Adrenal gland (tissue), 5 donors: ENCODE data around the gene CFAP58.

Source experiments
- POLR2A ChIP-seq, 2 donors: fragments of 450-650 bp; IDR thresholded peaks; one replicate each; pipeline ENCODE4 v1.6.1; 2017; ENCODE audit warnings: antibody characterized with exemption in 2 of 2, mild to moderate bottlenecking in 2 of 2, moderate library complexity in 1 of 2
- TF ChIP-seq, protein P1 (sequence below), 6 experiments: fragments of 450-650 bp in 4 of 6; fragments of 200-600 bp in 2 of 6; sonication (generic) in 1 of 6; IDR thresholded peaks; 1 replicate in 5 of 6; 2 replicates in 1 of 6; pipeline versions ENCODE4 v1.5.1 to v1.8.0; 2016 to 2021; ENCODE audit warnings: antibody characterized with exemption in 6 of 6, mild to moderate bottlenecking in 2 of 6, moderate library complexity in 1 of 6
- donor health status: DM: no; HTN: no; CAD: no.

- TF ChIP-seq, protein P1, sequence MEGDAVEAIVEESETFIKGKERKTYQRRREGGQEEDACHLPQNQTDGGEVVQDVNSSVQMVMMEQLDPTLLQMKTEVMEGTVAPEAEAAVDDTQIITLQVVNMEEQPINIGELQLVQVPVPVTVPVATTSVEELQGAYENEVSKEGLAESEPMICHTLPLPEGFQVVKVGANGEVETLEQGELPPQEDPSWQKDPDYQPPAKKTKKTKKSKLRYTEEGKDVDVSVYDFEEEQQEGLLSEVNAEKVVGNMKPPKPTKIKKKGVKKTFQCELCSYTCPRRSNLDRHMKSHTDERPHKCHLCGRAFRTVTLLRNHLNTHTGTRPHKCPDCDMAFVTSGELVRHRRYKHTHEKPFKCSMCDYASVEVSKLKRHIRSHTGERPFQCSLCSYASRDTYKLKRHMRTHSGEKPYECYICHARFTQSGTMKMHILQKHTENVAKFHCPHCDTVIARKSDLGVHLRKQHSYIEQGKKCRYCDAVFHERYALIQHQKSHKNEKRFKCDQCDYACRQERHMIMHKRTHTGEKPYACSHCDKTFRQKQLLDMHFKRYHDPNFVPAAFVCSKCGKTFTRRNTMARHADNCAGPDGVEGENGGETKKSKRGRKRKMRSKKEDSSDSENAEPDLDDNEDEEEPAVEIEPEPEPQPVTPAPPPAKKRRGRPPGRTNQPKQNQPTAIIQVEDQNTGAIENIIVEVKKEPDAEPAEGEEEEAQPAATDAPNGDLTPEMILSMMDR (IDR thresholded peaks at IDR 0.05): no peak
- TF ChIP-seq POLR2A (IDR thresholded peaks at IDR 0.05): no peak
These were observed 127.2 kb downstream of the CFAP58 start for GRCh38 chr10:104480797-104481196.
